Type B pancreatic cell (in vitro differentiated cells): Measurements from ENCODE around the gene RPS6KL1. TPM values are rescaled to one million over a fixed set of nuclear protein-coding genes. Genes with fewer than 3 reads are reported as not detected.

Source experiments
- DNase-seq: peaks from one replicate; pipeline ENCODE4 v3.0.0; 2021; ENCODE audit warnings: mixed read lengths; ENCODE audit not compliant: unreplicated experiment; ENCODE audit errors: extremely low spot score
- H3K27ac Mint-ChIP-seq: 2 replicates; pipeline ENCODE4 v1.8.0; 2021; ENCODE audit warnings: mild to moderate bottlenecking, mixed read lengths
- H3K27me3 Mint-ChIP-seq: 2 replicates; pipeline ENCODE4 v1.8.0; 2021; ENCODE audit warnings: mixed read lengths
- H3K36me3 Mint-ChIP-seq: 2 replicates; pipeline ENCODE4 v1.8.0; 2021; ENCODE audit warnings: mixed read lengths
- H3K4me1 Mint-ChIP-seq: one replicate; pipeline ENCODE4 v1.8.0; 2021; ENCODE audit warnings: mixed read lengths; ENCODE audit not compliant: unreplicated experiment
- H3K4me3 Mint-ChIP-seq: 2 replicates; pipeline ENCODE4 v1.8.0; 2021; ENCODE audit warnings: mild to moderate bottlenecking, mixed read lengths
- H3K9me3 Mint-ChIP-seq: 2 replicates; pipeline ENCODE4 v1.8.0; 2021; ENCODE audit warnings: mixed read lengths
- total RNA-seq: library from RNA; stranded (reverse); gene quantifications from 2 replicates; pipeline ENCODE4 v1.2.1, GENCODE V29; 2021; ENCODE audit warnings: low replicate concordance
- TF ChIP-seq, protein P1 (sequence below): fragments of 200-600 bp; sonication (generic); conservative IDR thresholded peaks from 2 replicates; pipeline ENCODE4 v1.5.0; 2021; ENCODE audit warnings: antibody characterized with exemption, mild to moderate bottlenecking

The RPS6KL1 gene
- total RNA-seq, 1 donor from 2014 or later = 7.5 TPM

DNA sequence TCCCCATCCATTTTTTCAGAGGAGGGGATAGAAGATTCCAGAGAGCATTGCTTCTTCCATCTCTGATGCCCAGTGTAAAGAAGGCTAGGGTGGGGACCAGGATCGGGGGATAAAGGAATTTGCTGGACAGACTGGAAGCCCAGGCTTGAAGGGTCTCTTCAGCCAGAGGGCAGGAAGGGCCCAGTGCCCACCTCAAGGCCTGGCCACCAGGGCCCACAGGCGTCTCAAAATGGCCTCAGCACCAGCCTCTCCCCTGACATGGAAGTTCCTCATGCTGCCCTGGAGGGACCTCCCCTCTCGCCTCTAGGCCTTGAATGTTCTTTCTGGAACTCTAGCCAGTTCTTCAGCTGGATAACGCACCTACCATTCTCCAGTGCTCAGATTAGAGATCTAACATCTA, 2.8 kb downstream of the RPS6KL1 start:
- Mint-ChIP-seq H3K4me3 (no peak overlapping the region), H3K36me3 (no peaks in the 10 kb centered on the region), H3K27ac (no peak overlapping the region), H3K9me3 (no peaks in the 10 kb centered on the region), H3K4me1 (peaks cover 8% of the 10 kb centered on the region), H3K27me3 (peaks cover 27% of the 10 kb centered on the region)
- no peak for DNase-seq
- TF ChIP-seq, protein P1, sequence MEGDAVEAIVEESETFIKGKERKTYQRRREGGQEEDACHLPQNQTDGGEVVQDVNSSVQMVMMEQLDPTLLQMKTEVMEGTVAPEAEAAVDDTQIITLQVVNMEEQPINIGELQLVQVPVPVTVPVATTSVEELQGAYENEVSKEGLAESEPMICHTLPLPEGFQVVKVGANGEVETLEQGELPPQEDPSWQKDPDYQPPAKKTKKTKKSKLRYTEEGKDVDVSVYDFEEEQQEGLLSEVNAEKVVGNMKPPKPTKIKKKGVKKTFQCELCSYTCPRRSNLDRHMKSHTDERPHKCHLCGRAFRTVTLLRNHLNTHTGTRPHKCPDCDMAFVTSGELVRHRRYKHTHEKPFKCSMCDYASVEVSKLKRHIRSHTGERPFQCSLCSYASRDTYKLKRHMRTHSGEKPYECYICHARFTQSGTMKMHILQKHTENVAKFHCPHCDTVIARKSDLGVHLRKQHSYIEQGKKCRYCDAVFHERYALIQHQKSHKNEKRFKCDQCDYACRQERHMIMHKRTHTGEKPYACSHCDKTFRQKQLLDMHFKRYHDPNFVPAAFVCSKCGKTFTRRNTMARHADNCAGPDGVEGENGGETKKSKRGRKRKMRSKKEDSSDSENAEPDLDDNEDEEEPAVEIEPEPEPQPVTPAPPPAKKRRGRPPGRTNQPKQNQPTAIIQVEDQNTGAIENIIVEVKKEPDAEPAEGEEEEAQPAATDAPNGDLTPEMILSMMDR = no peak

DNA sequence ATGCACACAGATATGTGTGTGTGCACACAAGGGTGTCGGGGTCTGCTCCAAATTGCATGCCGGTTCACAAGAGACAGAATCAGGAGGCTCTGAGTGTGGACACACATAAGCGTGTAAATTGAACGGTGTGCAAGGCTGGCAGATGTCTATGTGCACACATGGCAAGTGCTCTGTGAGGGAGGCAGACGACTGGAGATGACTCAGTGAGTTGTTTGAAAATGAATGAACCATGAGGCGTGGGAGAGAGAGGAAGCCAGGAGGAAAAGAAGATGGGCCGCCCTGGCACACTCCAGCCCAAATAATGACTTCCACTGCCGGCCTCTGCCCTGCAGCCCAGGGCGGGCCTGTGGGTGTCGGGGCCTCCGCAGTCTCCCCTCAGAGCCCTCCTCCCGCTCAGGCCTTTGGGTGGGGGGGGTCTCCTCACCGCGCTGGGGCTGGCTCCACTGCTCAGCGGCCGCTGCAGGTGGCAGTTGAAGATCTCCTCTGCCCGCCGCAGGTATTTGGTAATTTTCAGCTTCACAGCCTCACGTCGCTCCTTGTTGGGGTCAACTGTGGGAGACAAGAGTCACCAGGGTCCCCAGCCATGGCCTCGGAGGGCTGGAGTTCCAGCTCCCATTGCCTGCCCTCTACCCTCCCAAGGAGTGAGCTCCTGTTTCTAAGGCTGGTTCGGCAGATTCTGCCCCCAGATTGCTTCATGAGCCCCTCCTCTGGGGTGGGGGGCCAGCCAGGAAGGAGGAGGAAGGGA, 3.5 kb downstream of the RPS6KL1 start:
- Mint-ChIP-seq H3K27me3 (peaks cover 20% of the 10 kb centered on the region), H3K36me3 (no peaks in the 10 kb centered on the region), H3K27ac (no peak overlapping the region), H3K4me1 (peaks cover 8% of the 10 kb centered on the region), H3K4me3 (no peak overlapping the region), H3K9me3 (no peaks in the 10 kb centered on the region)
- TF ChIP-seq, protein P1 = no peak
- no peak for DNase-seq

DNA sequence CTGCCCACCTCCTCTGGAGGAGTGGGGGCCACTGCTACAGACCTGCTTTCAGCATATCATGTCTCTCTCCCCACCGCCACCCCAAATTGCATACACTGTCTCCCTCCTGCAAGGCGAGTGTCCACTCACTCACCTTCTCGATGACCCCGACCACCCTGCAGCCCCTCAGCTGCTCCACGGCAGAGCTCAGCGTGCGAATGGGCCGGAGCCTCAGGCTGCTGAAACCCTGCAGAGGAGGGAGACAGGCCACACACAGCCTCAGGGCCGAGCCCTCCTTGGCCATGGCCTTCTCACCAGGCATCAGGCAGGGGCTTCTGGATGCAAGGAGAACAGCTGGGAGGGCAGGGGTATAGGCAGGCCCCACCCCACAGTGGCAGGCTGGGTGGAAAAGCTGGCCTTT, 4.7 kb downstream of the RPS6KL1 start:
- no peaks in the 10 kb centered on the region for H3K36me3 Mint-ChIP-seq
- peaks cover 12% of the 10 kb centered on the region for H3K4me1 Mint-ChIP-seq
- no peaks in the 10 kb centered on the region for H3K9me3 Mint-ChIP-seq
- peaks cover 13% of the 10 kb centered on the region for H3K27me3 Mint-ChIP-seq
- TF ChIP-seq, protein P1 = no peak
- no peak for DNase-seq
- no peak overlapping the region for H3K27ac Mint-ChIP-seq
- H3K4me3 Mint-ChIP-seq = no peak overlapping the region

DNA sequence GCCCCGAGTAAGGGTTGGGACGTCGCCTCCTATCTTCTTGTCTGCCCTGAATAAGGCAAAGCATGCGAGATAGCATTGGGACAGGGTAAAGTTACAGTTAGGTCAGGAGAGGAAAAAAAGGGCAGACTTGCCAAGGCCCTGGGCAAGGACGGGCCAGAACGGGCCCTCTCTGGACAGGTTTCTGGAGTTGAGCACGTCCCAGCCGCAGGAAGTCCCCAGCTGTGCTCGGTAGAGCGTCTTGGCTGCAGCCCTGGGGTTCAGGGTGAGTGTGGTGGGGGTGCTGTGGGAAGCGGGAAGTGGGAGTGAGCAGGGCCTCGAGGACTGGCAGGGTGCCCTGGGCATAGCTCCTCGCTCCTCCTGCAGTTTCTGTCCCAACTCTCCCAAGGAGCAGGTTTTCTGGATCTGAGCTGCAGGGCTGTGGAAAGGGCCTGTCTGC, 5.4 kb downstream of the RPS6KL1 start:
- H3K36me3 Mint-ChIP-seq = no peaks in the 10 kb centered on the region
- H3K9me3 Mint-ChIP-seq = no peaks in the 10 kb centered on the region
- no peak for DNase-seq
- H3K27ac Mint-ChIP-seq = no peak overlapping the region
- no peak overlapping the region for H3K4me3 Mint-ChIP-seq
- H3K4me1 Mint-ChIP-seq = peaks cover 12% of the 10 kb centered on the region
- TF ChIP-seq, protein P1 = no peak
- peaks cover 13% of the 10 kb centered on the region for H3K27me3 Mint-ChIP-seq

DNA sequence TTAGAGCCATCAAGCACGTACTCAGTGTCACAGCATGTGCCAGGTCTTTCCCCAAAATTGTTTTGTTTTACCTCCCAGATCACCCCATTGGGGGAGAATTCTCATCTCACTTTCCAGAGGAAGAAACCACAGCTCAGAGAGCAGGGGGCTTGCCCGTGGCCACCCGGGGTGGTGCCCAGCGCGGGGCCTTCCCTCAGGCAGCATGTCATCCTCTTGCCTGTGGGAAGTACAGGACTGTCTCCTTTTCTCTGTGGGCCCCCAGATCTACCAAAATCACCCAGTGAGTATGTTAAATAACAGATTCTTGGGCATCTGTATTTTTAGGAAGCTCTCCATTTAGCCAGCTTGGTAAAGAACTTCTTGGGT, 5.9 kb downstream of the RPS6KL1 start:
- Mint-ChIP-seq H3K36me3 (no peaks in the 10 kb centered on the region), H3K27me3 (peaks cover 8% of the 10 kb centered on the region), H3K27ac (no peak overlapping the region), H3K9me3 (no peaks in the 10 kb centered on the region), H3K4me3 (no peak overlapping the region), H3K4me1 (peaks cover 12% of the 10 kb centered on the region)
- TF ChIP-seq, protein P1 = no peak
- no peak for DNase-seq

DNA sequence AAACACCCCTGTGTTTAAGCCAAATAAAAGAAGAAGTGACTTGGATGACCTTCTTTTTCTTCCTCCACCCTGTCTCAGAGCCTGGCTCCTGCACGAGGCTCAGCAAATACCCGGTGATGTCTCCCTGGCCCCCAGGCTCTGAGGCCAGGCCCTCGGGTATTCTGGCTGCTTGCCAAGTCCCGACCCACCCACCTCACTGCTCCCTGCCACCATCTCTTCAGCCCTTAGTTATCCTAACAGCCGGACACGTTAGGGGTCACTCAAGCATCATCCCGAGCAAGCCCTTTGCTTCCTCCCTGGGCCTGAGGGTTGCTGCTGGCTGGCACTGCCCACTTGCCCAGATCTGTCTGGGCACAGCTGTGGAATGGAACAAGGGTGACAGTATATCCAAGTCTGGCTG, 7.2 kb downstream of the RPS6KL1 start:
- Mint-ChIP-seq H3K9me3 (no peaks in the 10 kb centered on the region), H3K27ac (no peak overlapping the region), H3K4me3 (no peak overlapping the region), H3K36me3 (no peaks in the 10 kb centered on the region), H3K4me1 (peaks cover 12% of the 10 kb centered on the region), H3K27me3 (peaks cover 3% of the 10 kb centered on the region)
- DNase-seq = no peak
- TF ChIP-seq, protein P1 = no peak
